ACHN (cell line): ENCODE measurements around the gene CDKN2D.
"Not testable (repeated sequence)": the region's sequence is repeated elsewhere in the genome, so short reads cannot be mapped to it uniquely, and the experiment has no call there.

Source experiments
- DNase-seq: peaks from one replicate; pipeline ENCODE4 v3.0.0-alpha.2; 2015
- in situ Hi-C: cut with HindIII; loops from 2 replicates; pipeline ENCODE4 v1.10.0; 2017; ENCODE audit warnings: low sequenced_read_pairs, low pct_ligation_motif_present, low pct_unique_long_range_greater_than_20kb

CDKN2D gene

GRCh38 chr19:10535613-10536012 is 33.2 kb downstream of the CDKN2D start:
- in situ Hi-C loops = no loop called here
- no peak for DNase-seq

GRCh38 chr19:10533646-10534386 is 35.0 kb downstream of the CDKN2D start:
- no peak for DNase-seq
- in situ Hi-C loops = no loop called here

- in situ Hi-C loops = no loop called here
- DNase-seq = no peak
Measured at GRCh38 chr19:10532457-10532856, 36.3 kb downstream of the CDKN2D start.

GRCh38 chr19:10526887-10527286 is 41.9 kb downstream of the CDKN2D start:
- in situ Hi-C loops = not testable (repeated sequence)

GRCh38 chr19:10525636-10526035 is 43.1 kb downstream of the CDKN2D start:
- DNase-seq = no peak
- in situ Hi-C loops = no loop called here

More at GRCh38 chr19:10526887-10527286, 41.9 kb downstream of the CDKN2D start:
- DNase-seq = not testable (repeated sequence)

- no peak for DNase-seq
- in situ Hi-C loops = no loop called here
Measured at GRCh38 chr19:10523135-10523636, 45.6 kb downstream of the CDKN2D start.

GRCh38 chr19:10521461-10522171 is 47.2 kb downstream of the CDKN2D start:
- in situ Hi-C loops = no loop called here
- DNase-seq = no peak

- in situ Hi-C loops = no loop called here
- DNase-seq = no peak
Measured at GRCh38 chr19:10520652-10521318, 48.0 kb downstream of the CDKN2D start.

GRCh38 chr19:10519421-10519820 is 49.4 kb downstream of the CDKN2D start:
- no peak for DNase-seq
- in situ Hi-C loops = no loop called here

GRCh38 chr19:10518444-10519361 is 50.1 kb downstream of the CDKN2D start:
- in situ Hi-C loops = no loop called here
- no peak for DNase-seq

- peak; percentile 14 for DNase-seq
- in situ Hi-C loops = no loop called here
Measured at GRCh38 chr19:10517760-10518443, 50.9 kb downstream of the CDKN2D start.

GRCh38 chr19:10517361-10517759 is 51.4 kb downstream of the CDKN2D start, which contains the start of gene S1PR5:
TSS of gene S1PR5 (minus strand) at chr19:10517447. CDS start at chr19:10515011, 2,436 bp downstream.
- DNase-seq = peak; percentile 15
- in situ Hi-C loops = no loop called here

GRCh38 chr19:10516671-10517286 is 52.0 kb downstream of the CDKN2D start:
- no peak for DNase-seq
- in situ Hi-C loops = no loop called here
